ENCODE data around the gene SAPCD1.

The SAPCD1 gene

GRCh38 chr6:31775633-31776484 lies 13.4 kb downstream of the SAPCD1 start:
- Mint-ChIP-seq H3K4me3 (peak overlapping the region; percentile 14), H3K36me3 (ENCODE audit: low read depth) (peaks cover 3% of the 10 kb centered on the region), H3K4me1 (ENCODE audit: low read depth) (peaks cover 30% of the 10 kb centered on the region), H3K9me3 (no peaks in the 10 kb centered on the region), H3K27me3 (ENCODE audit: low read depth) (no peaks in the 10 kb centered on the region), H3K27ac (peak overlapping the region; percentile 81)

GRCh38 chr6:31776485-31776988 lies 14.1 kb downstream of the SAPCD1 start:
- H3K4me3 Mint-ChIP-seq: no peak overlapping the region

GRCh38 chr6:31776989-31777666 lies 14.7 kb downstream of the SAPCD1 start, which contains the start of gene VWA7:
Gene VWA7, minus strand, starts transcription at chr6:31777328. Its CDS starts 549 bp downstream, at chr6:31776779.
- H3K4me1 Mint-ChIP-seq (ENCODE audit: low read depth): peaks cover 24% of the 10 kb centered on the region

More at GRCh38 chr6:31776485-31776988, 14.1 kb downstream of the SAPCD1 start:
- H3K36me3 Mint-ChIP-seq (ENCODE audit: low read depth): peaks cover 3% of the 10 kb centered on the region
- H3K27me3 Mint-ChIP-seq (ENCODE audit: low read depth): no peaks in the 10 kb centered on the region
- H3K4me1 Mint-ChIP-seq (ENCODE audit: low read depth): peaks cover 25% of the 10 kb centered on the region
- peak overlapping the region; percentile 81 for H3K27ac Mint-ChIP-seq
- no peaks in the 10 kb centered on the region for H3K9me3 Mint-ChIP-seq

GRCh38 chr6:31777667-31778050 lies 15.2 kb downstream of the SAPCD1 start:
- no peak overlapping the region for H3K4me3 Mint-ChIP-seq
- no peaks in the 10 kb centered on the region for H3K9me3 Mint-ChIP-seq
- peaks cover 3% of the 10 kb centered on the region for H3K36me3 Mint-ChIP-seq (ENCODE audit: low read depth)
- peaks cover 21% of the 10 kb centered on the region for H3K4me1 Mint-ChIP-seq (ENCODE audit: low read depth)
- peak overlapping the region; percentile 81 for H3K27ac Mint-ChIP-seq
- H3K27me3 Mint-ChIP-seq (ENCODE audit: low read depth): no peaks in the 10 kb centered on the region

More at GRCh38 chr6:31776989-31777666, 14.7 kb downstream of the SAPCD1 start, which contains the start of gene VWA7:
- H3K36me3 Mint-ChIP-seq (ENCODE audit: low read depth): peaks cover 3% of the 10 kb centered on the region
- H3K4me3 Mint-ChIP-seq: no peak within 1 kb of the TSS
- H3K9me3 Mint-ChIP-seq: no peaks in the 10 kb centered on the region
- H3K27me3 Mint-ChIP-seq (ENCODE audit: low read depth): no peaks in the 10 kb centered on the region
- H3K27ac Mint-ChIP-seq: peak within 1 kb of the TSS; percentile 81

- Mint-ChIP-seq H3K27ac (no peak overlapping the region), H3K36me3 (ENCODE audit: low read depth) (peaks cover 7% of the 10 kb centered on the region)
Observed at GRCh38 chr6:31778193-31778592, 15.7 kb downstream of the SAPCD1 start.

GRCh38 chr6:31778999-31779885 lies 16.8 kb downstream of the SAPCD1 start:
- H3K36me3 Mint-ChIP-seq (ENCODE audit: low read depth): peaks cover 10% of the 10 kb centered on the region
- H3K4me1 Mint-ChIP-seq (ENCODE audit: low read depth): peaks cover 17% of the 10 kb centered on the region
- H3K9me3 Mint-ChIP-seq: no peaks in the 10 kb centered on the region
- H3K27me3 Mint-ChIP-seq (ENCODE audit: low read depth): no peaks in the 10 kb centered on the region
- no peak overlapping the region for H3K27ac Mint-ChIP-seq
- H3K4me3 Mint-ChIP-seq: no peak overlapping the region

More at GRCh38 chr6:31778193-31778592, 15.7 kb downstream of the SAPCD1 start:
- Mint-ChIP-seq H3K4me1 (ENCODE audit: low read depth) (peaks cover 17% of the 10 kb centered on the region), H3K4me3 (no peak overlapping the region), H3K9me3 (no peaks in the 10 kb centered on the region), H3K27me3 (ENCODE audit: low read depth) (no peaks in the 10 kb centered on the region)

GRCh38 chr6:31779908-31780307 lies 17.5 kb downstream of the SAPCD1 start:
- Mint-ChIP-seq H3K4me1 (ENCODE audit: low read depth) (peaks cover 17% of the 10 kb centered on the region), H3K27ac (no peak overlapping the region), H3K4me3 (no peak overlapping the region)

GRCh38 chr6:31780507-31781243 lies 18.2 kb downstream of the SAPCD1 start:
- H3K27me3 Mint-ChIP-seq (ENCODE audit: low read depth): no peaks in the 10 kb centered on the region
- peaks cover 16% of the 10 kb centered on the region for H3K36me3 Mint-ChIP-seq (ENCODE audit: low read depth)
- no peak overlapping the region for H3K4me3 Mint-ChIP-seq
- no peak overlapping the region for H3K27ac Mint-ChIP-seq
- no peaks in the 10 kb centered on the region for H3K9me3 Mint-ChIP-seq
- H3K4me1 Mint-ChIP-seq (ENCODE audit: low read depth): peaks cover 13% of the 10 kb centered on the region

More at GRCh38 chr6:31779908-31780307, 17.5 kb downstream of the SAPCD1 start:
- Mint-ChIP-seq H3K9me3 (no peaks in the 10 kb centered on the region), H3K27me3 (ENCODE audit: low read depth) (no peaks in the 10 kb centered on the region), H3K36me3 (ENCODE audit: low read depth) (peaks cover 16% of the 10 kb centered on the region)

- Mint-ChIP-seq H3K4me1 (ENCODE audit: low read depth) (peaks cover 9% of the 10 kb centered on the region), H3K36me3 (ENCODE audit: low read depth) (peaks cover 18% of the 10 kb centered on the region), H3K4me3 (no peak overlapping the region), H3K9me3 (no peaks in the 10 kb centered on the region), H3K27ac (no peak overlapping the region), H3K27me3 (ENCODE audit: low read depth) (no peaks in the 10 kb centered on the region)
Observed at GRCh38 chr6:31781244-31782125, 19.0 kb downstream of the SAPCD1 start.

- Mint-ChIP-seq H3K27me3 (ENCODE audit: low read depth) (no peaks in the 10 kb centered on the region), H3K9me3 (no peaks in the 10 kb centered on the region), H3K4me3 (no peak overlapping the region), H3K36me3 (ENCODE audit: low read depth) (peaks cover 18% of the 10 kb centered on the region), H3K27ac (no peak overlapping the region), H3K4me1 (ENCODE audit: low read depth) (peaks cover 3% of the 10 kb centered on the region)
Observed at GRCh38 chr6:31782126-31782855, 19.8 kb downstream of the SAPCD1 start.

- no peaks in the 10 kb centered on the region for H3K27me3 Mint-ChIP-seq (ENCODE audit: low read depth)
- H3K4me3 Mint-ChIP-seq: no peak overlapping the region
- no peak overlapping the region for H3K27ac Mint-ChIP-seq
- peaks cover 21% of the 10 kb centered on the region for H3K36me3 Mint-ChIP-seq (ENCODE audit: low read depth)
- H3K4me1 Mint-ChIP-seq (ENCODE audit: low read depth): no peaks in the 10 kb centered on the region
- no peaks in the 10 kb centered on the region for H3K9me3 Mint-ChIP-seq
Observed at GRCh38 chr6:31784098-31784925, 21.9 kb downstream of the SAPCD1 start.
